ENCODE data around the gene PEAK3.

DNA sequence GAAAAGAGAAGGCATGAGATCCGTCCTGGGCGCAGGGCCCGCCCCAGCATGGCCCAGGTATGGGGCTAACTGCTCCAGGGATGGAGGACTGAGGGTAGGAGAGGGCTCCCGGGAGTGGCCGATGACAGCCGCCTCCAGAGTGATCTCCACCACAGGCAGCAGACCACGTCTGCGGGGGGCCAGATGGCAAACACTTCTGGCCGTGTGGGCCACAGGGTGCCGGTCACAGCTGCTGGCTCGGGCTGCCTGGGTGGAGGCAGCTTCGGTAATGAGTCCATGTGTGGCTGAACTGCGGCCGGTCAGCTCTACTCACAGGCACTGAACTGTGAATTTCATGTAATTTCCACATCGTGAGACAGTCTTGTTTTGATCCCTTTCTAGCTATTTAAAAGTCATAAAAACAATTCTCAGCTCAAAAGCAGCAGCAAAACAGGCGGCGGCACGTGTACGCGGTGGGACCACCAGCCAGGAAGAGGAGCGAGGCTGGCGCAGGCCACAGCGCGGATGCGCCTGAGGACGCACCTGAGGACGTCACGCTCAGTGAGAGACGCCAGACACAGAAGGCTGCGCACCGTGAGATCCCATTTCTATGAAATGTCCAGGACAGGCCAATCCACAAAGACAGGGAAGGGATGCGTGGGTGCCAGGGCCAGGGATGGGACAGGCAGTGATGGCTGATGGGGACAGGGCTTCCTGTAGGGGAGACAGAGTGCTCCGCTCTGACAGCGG is 42.4 kb upstream of the PEAK3 start:
- TF ChIP-seq, protein P1, sequence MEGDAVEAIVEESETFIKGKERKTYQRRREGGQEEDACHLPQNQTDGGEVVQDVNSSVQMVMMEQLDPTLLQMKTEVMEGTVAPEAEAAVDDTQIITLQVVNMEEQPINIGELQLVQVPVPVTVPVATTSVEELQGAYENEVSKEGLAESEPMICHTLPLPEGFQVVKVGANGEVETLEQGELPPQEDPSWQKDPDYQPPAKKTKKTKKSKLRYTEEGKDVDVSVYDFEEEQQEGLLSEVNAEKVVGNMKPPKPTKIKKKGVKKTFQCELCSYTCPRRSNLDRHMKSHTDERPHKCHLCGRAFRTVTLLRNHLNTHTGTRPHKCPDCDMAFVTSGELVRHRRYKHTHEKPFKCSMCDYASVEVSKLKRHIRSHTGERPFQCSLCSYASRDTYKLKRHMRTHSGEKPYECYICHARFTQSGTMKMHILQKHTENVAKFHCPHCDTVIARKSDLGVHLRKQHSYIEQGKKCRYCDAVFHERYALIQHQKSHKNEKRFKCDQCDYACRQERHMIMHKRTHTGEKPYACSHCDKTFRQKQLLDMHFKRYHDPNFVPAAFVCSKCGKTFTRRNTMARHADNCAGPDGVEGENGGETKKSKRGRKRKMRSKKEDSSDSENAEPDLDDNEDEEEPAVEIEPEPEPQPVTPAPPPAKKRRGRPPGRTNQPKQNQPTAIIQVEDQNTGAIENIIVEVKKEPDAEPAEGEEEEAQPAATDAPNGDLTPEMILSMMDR (IDR thresholded peaks at IDR 0.05), result no peak
- no peak for TF ChIP-seq POLR2A (IDR thresholded peaks at IDR 0.05)
- TF ChIP-seq POLR2AphosphoS5 (IDR thresholded peaks at IDR 0.05), result no peak

All from breast epithelium (tissue), 3 donors.